PFSK-1 (cell line): ENCODE data around the gene IGFN1.

Experiments used
- TAF1 ChIP-seq: IDR thresholded peaks from 2 replicates; pipeline ENCODE4 v1.6.1; 2012; ENCODE audit warnings: low read length, control low read depth, borderline replicate concordance; ENCODE audit not compliant: insufficient read depth
- TF ChIP-seq, protein P1 (sequence below), 2 experiments: IDR thresholded peaks; 2 replicates each; pipeline versions ENCODE4 v1.6.1 to v1.8.0; 2011 to 2012; ENCODE audit warnings: low read depth in 2 of 2, low read length in 2 of 2, control low read depth in 1 of 2, inconsistent platforms in 1 of 2, mild to moderate bottlenecking in 1 of 2, moderate library complexity in 1 of 2; ENCODE audit not compliant: insufficient read depth in 1 of 2

DNA sequence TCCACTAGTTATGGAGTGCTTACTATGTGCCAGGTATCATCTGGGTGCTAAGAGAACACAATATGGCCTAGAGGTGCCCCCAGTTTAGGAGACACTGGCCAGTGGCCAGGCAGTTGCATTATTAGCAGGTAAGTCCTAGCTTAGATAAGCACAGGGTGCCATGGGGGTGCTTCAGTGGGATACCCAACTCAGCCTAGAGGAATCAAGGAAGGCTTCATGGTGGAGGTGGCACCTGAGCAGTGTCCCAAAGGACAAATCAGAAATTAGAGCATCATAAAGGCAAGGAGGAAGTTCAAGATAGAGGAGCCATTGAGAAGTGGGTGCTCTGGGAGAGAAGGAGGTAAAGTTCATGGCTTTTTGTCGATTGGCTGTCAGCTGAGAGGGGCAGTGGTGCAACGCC lies 60.8 kb downstream of the IGFN1 start:
- TF ChIP-seq, protein P1, sequence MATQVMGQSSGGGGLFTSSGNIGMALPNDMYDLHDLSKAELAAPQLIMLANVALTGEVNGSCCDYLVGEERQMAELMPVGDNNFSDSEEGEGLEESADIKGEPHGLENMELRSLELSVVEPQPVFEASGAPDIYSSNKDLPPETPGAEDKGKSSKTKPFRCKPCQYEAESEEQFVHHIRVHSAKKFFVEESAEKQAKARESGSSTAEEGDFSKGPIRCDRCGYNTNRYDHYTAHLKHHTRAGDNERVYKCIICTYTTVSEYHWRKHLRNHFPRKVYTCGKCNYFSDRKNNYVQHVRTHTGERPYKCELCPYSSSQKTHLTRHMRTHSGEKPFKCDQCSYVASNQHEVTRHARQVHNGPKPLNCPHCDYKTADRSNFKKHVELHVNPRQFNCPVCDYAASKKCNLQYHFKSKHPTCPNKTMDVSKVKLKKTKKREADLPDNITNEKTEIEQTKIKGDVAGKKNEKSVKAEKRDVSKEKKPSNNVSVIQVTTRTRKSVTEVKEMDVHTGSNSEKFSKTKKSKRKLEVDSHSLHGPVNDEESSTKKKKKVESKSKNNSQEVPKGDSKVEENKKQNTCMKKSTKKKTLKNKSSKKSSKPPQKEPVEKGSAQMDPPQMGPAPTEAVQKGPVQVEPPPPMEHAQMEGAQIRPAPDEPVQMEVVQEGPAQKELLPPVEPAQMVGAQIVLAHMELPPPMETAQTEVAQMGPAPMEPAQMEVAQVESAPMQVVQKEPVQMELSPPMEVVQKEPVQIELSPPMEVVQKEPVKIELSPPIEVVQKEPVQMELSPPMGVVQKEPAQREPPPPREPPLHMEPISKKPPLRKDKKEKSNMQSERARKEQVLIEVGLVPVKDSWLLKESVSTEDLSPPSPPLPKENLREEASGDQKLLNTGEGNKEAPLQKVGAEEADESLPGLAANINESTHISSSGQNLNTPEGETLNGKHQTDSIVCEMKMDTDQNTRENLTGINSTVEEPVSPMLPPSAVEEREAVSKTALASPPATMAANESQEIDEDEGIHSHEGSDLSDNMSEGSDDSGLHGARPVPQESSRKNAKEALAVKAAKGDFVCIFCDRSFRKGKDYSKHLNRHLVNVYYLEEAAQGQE (IDR thresholded peaks at IDR 0.05; ENCODE audit: insufficient read depth in 1 of 2, low read depth in 2 of 2, low read length in 2 of 2), result no peak
- no peak for TF ChIP-seq TAF1
